Measurements from ENCODE around the gene DIAPH2.

Gene DIAPH2

DNA sequence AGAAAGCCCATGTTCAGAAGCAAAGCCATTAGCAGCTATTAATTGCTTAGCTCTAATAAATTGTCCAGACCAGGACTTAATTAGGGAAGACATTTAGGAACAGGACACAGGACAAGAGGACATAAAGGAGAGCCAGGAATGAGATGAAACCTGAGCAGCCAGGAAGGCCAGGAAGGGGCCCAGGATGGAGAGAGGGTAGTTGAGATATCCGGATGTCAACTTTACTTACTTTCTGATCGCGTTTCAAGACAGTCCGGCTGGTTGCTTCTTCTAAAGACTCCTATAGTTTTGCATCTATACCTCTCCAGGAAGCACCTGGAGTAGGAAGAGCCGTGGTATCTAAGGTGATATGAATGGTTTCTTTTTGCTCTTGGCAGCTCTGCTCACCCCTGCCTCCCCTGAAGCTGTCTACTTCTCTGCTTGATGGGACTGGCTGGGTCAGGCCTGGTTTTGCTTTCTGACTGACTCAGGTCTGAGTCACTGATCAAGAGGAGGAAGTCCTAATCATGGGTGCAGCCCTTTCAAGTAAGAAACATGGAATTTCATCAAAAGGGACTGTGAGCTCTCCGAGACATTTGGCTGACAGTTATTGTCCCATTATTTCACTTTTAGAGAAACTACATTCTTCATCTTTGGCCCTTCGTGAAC is 932.4 kb downstream of the DIAPH2 start:
- no peak for DNase-seq

- DNase-seq: peak; percentile 63
Observed at GRCh38 chrX:97619499-97619898, 934.9 kb downstream of the DIAPH2 start.

DNA sequence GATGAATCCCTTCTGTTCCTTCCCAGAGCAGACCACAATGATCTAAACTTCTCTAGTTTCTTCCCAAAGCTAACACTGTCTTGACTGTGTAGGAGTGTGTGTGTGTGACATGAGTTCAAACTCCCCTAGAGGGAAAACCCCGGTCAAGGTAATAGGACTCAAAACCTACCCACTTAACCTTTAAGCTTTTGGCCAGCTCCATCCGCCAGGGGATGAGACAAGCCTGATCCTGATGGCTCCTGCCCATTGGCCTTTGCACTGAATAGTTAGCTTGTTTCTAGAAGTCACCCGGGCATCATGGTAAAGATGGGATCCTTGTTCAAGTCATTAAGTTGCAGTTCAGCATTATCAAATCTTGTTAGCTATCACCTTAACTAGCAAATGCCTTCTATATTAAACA is 937.5 kb downstream of the DIAPH2 start:
- DNase-seq: no peak

GRCh38 chrX:97628326-97628725 is 943.7 kb downstream of the DIAPH2 start:
- DNase-seq: no peak

DNA sequence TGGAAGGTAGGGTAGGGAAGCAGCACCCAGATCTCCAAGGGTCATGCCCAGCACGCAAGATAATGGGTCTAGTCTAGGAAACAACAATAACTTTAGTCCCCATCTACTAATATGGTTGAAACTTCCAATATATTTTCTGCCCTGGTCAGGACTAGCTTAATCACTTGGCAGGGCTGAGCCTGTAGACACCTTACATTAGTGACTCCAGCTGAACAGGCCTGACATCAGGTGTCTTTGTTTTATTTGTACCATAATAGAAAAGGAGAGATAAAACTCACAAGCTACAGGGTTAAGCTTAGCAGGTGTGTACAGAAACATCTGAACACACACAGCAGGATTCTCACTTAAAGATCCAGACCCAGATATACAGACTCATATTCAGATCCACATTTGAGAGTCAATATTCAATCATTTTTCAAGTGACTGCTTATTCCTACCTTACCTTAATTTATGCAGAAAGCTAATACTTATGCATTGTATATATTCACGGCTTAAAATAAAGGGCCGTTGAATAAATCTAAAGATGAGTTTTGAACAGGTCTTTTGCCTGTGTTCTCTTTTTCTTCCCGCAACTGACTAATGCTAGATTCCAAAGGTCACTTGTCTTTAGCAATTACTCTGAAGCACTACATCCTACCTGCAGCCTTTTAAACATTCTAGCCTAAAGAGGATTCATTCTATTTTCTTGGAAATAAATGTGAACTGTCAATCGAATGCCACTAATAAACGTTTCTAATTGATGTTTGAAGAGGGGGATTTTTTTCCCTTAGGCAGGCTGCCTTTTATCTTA is 944.4 kb downstream of the DIAPH2 start:
- no peak for DNase-seq

GRCh38 chrX:97629597-97629985 is 944.9 kb downstream of the DIAPH2 start:
- peak; percentile 8 for DNase-seq

- DNase-seq: no peak
Observed at GRCh38 chrX:97633798-97634197, 949.2 kb downstream of the DIAPH2 start.

DNA sequence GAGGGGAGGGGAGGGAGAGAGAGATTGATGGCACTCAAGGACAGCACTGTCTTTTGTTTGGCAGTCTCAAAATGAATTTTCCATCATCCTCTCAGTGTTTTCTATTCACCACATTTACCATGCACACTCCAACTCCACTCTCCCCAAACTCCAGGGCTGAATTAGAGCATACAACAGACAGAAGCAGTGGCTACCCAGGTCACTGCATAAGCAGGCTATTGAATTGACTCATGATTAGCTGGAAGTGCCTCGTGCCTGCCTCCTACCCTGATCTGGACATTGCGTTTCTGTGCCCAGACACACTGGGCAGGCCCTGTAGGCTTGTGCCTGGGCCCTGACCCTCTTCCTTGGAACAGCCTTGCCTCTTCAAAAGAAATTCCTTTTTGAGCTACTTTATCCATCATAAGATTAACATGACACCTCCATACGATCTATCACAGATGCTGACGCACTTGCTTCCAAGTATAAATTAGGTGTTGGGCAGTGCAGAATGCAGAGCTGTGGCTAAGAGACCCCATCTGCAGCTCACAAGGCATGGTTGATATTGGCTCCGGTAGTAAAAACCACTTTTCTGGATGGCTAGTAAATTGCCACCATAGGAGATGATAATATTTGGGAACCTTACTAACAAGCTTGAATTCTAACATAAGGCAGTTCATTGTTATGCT is 952.0 kb downstream of the DIAPH2 start:
- DNase-seq: no peak

GRCh38 chrX:97637289-97637688 is 952.6 kb downstream of the DIAPH2 start:
- no peak for DNase-seq

DNA sequence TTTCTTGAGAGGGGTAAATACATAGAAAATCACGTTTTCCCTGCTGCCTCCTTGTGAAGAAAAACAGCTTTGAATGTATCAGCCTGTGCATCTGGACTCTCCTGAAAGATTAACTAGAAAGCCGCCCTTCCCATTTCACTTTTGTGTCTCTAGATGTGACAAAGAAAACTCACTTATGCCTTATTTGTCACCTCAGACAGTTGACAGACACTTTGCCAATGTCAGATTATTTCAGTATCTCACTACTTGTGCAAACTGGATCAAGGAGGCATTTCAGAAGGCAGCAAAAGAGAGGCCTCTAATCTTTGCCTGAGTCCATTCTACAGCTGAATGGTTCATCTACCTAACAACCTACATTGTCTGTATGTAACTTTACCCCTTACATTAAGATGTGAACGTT is 954.0 kb downstream of the DIAPH2 start:
- DNase-seq: no peak

DNA sequence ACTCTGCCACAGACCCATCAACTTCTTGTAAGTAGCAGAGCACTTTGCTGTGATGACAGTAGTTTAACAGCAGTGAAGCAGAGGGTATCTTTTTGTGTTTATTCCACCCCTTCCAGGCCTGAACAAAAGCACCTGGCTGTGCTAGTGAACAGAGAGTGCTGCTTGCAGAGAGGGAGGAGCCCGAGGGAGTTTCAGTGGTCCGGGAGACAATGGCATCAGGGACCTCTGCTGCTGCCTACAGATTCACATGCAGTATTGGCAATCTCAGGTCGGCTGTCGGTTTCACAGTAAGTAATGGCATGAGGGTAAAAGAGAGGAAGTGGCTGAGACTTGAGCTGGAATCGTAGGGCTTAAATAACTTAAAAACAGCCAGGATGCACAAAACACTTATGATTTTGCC is 954.9 kb downstream of the DIAPH2 start:
- peak; percentile 27 for DNase-seq
